ENCODE data around the gene MOV10L1.

DNA sequence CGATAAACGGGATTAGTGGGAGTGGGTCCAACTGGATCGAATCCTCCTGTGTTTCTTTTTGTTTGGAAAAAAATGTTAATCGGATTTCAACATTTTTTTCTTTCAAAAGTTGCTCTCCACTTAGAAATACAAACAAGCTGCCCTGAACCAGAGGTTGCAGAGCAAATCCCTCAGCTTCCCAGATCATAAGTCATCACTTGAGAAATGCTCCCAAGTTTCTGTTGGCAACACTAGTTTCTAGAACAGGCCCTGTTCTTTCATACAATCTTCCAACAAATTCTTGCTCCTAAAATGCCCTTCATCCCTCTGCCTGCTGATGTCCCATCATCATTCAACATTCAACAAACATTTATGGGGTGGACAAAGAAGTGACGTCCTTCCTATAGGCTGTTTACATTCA, 3.3 kb upstream of the MOV10L1 start:
- TF ChIP-seq, protein P1, sequence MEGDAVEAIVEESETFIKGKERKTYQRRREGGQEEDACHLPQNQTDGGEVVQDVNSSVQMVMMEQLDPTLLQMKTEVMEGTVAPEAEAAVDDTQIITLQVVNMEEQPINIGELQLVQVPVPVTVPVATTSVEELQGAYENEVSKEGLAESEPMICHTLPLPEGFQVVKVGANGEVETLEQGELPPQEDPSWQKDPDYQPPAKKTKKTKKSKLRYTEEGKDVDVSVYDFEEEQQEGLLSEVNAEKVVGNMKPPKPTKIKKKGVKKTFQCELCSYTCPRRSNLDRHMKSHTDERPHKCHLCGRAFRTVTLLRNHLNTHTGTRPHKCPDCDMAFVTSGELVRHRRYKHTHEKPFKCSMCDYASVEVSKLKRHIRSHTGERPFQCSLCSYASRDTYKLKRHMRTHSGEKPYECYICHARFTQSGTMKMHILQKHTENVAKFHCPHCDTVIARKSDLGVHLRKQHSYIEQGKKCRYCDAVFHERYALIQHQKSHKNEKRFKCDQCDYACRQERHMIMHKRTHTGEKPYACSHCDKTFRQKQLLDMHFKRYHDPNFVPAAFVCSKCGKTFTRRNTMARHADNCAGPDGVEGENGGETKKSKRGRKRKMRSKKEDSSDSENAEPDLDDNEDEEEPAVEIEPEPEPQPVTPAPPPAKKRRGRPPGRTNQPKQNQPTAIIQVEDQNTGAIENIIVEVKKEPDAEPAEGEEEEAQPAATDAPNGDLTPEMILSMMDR (IDR thresholded peaks at IDR 0.05; ENCODE audit: low read length): no peak
- no peak for TF ChIP-seq EZH2 (IDR thresholded peaks at IDR 0.05; ENCODE audit: borderline replicate concordance, low read length)
